PC-3 (cell line): ENCODE data around the gene ALPK1. TPM values are rescaled to one million over a fixed set of nuclear protein-coding genes. Genes with fewer than 3 reads are reported as not detected.

Source experiments
- ATAC-seq: fragments of 200-7000 bp; cut with Tn5 transposase; 2 replicates; pipeline ENCODE4 v1.9.1; 2020; ENCODE audit warnings: mild to moderate bottlenecking, moderate library complexity
- Bru-seq: library from RNA; stranded (reverse); fragments of 400-500 nt; gene quantifications from one replicate; lab custom pipeline; 2021; lab: Mats Ljungman, UMichigan
- BruChase-seq, 2 experiments: library from RNA; stranded (reverse); fragments of 400-500 nt; gene quantifications; one replicate each; lab custom pipeline; 2021; lab: Mats Ljungman, UMichigan
- BruUV-seq: library from RNA; stranded (reverse); fragments of 400-500 nt; replicated peaks from 2 replicates; lab custom pipeline; 2021; lab: Mats Ljungman, UMichigan
- CTCF ChIA-PET: fragments of 300-600 bp; sonication (Branson Sonifier 250); formaldehyde crosslinking; loops from one replicate; lab custom pipeline; 2022; ENCODE audit warnings: antibody characterized with exemption; lab: Charles Lee
- POLR2A ChIA-PET: fragments of 300-600 bp; sonication (Branson Sonifier 250); formaldehyde crosslinking; loops from one replicate; lab custom pipeline; 2022; ENCODE audit warnings: antibody characterized with exemption; ENCODE audit not compliant: unreplicated experiment; lab: Charles Lee
- DNase-seq: peaks from one replicate; pipeline ENCODE4 v3.0.0-alpha.2; 2015
- H2AFZ ChIP-seq: fragments of 300-600 bp; sonication (generic); 2 replicates; pipeline ENCODE4 v1.6.0; 2016; ENCODE audit warnings: antibody characterized with exemption, low read length
- H3F3A ChIP-seq: fragments of 300-600 bp; sonication (generic); one replicate; pipeline ENCODE4 v1.6.0; 2017; ENCODE audit warnings: antibody characterized with exemption, low read length, control low read depth, mild to moderate bottlenecking; ENCODE audit not compliant: unreplicated experiment
- H3K27ac ChIP-seq: fragments of 300-600 bp; sonication (generic); 2 replicates; pipeline ENCODE4 v1.5.1; 2016; ENCODE audit warnings: mild to moderate bottlenecking, low read length
- H3K27me3 ChIP-seq: fragments of 300-600 bp; sonication (generic); 2 replicates; pipeline ENCODE4 v1.6.1; 2016; ENCODE audit warnings: low read length, mixed read lengths
- H3K36me3 ChIP-seq: fragments of 300-600 bp; sonication (generic); 2 replicates; pipeline ENCODE4 v1.6.1; 2016; ENCODE audit warnings: low read depth, mixed run types, low read length, mixed read lengths
- H3K4me1 ChIP-seq: fragments of 300-600 bp; sonication (generic); 2 replicates; pipeline ENCODE4 v1.5.1; 2016; ENCODE audit warnings: low read length; ENCODE audit not compliant: insufficient read depth
- H3K4me2 ChIP-seq: fragments of 300-600 bp; sonication (generic); 2 replicates; pipeline ENCODE4 v1.6.0; 2016; ENCODE audit warnings: low read length
- H3K4me3 ChIP-seq: fragments of 300-600 bp; sonication (generic); 2 replicates; pipeline ENCODE4 v1.5.1; 2016; ENCODE audit warnings: mild to moderate bottlenecking, low read length, mixed read lengths
- H3K79me2 ChIP-seq: fragments of 300-600 bp; sonication (generic); 2 replicates; pipeline ENCODE4 v1.6.1; 2017; ENCODE audit warnings: low read length, mixed read lengths
- H3K9ac ChIP-seq: fragments of 300-600 bp; sonication (generic); 2 replicates; pipeline ENCODE4 v1.6.0; 2016; ENCODE audit warnings: mild to moderate bottlenecking, low read length
- H3K9me2 ChIP-seq: fragments of 300-600 bp; sonication (generic); replicated peaks from 2 replicates; pipeline ENCODE4 v1.6.1; 2016; ENCODE audit warnings: mixed run types, low read length, mixed read lengths
- H3K9me3 ChIP-seq: fragments of 300-600 bp; sonication (generic); 2 replicates; pipeline ENCODE4 v1.6.1; 2016; ENCODE audit warnings: low read length, mixed read lengths
- H4K20me1 ChIP-seq: fragments of 300-600 bp; sonication (generic); 2 replicates; pipeline ENCODE4 v1.6.1; 2016; ENCODE audit warnings: low read length, mixed read lengths
- CTCF ChIP-seq: fragments of 300-600 bp; sonication (generic); conservative IDR thresholded peaks from 2 replicates; pipeline ENCODE4 v1.5.1; 2017; ENCODE audit warnings: antibody characterized with exemption, low read depth, mild to moderate bottlenecking, low read length
- EZH2 ChIP-seq: fragments of 300-600 bp; sonication (generic); IDR thresholded peaks from one replicate; pipeline ENCODE4 v1.6.1; 2017; ENCODE audit warnings: antibody characterized with exemption, mild to moderate bottlenecking, low read length; ENCODE audit not compliant: unreplicated experiment
- EZH2phosphoT487 ChIP-seq: fragments of 300-600 bp; sonication (generic); IDR thresholded peaks from 2 replicates; pipeline ENCODE4 v1.6.1; 2018; ENCODE audit warnings: mild to moderate bottlenecking, antibody characterized with exemption, low read length, borderline replicate concordance
- intact Hi-C: fragments of 100-400 bp; cut with micrococcal nuclease; formaldehyde crosslinking; loops from 2 replicates; pipeline ENCODE4 v1.9.0; 2023
- long read RNA-seq: library from polyadenylated mRNA; unstranded; transcript quantifications from one replicate; pipeline ENCODE4 v2.0.0, GENCODE V29; 2021; ENCODE audit not compliant: unreplicated experiment
- total RNA-seq: library from RNA; depleted of rRNA; stranded (reverse); fragments of >200 nt; gene quantifications from 2 replicates; pipeline ENCODE4 v1.2.3, GENCODE V29; 2014; rRNA removed

Gene ALPK1
- total RNA-seq = 4.2 and 4.3 TPM in 2 replicates
- percentile 50 among the genes with signal in this experiment for Bru-seq, nascent RNA
- percentile 46 among the genes with signal in this experiment for BruChase-seq, experiment 1, labeled RNA remaining after a 6-hour chase
- BruChase-seq, experiment 2, labeled RNA remaining after a 2-hour chase = percentile 51 among the genes with signal in this experiment
- long read RNA-seq, full-length matches to known transcripts = 2 of 7 reads
- long read RNA-seq, partial matches to known transcripts = 2 of 7 reads
- long read RNA-seq, other reads (novel, unspliced or antisense) = 3 of 7 reads

GRCh38 chr4:112296949-112297880 is at the start of gene ALPK1:
TSS of gene ALPK1 (plus strand) at chr4:112297369.
- CTCF ChIA-PET = interaction anchor here (0.7 to 1.1 kb wide), 3 partner anchors 24 to 466 kb away, joined by 3 to 4 read pairs (median 3); no protein-coding TSS in a partner anchor
- BruUV-seq = no TSS peak

GRCh38 chr4:112251019-112251643 is 46.0 kb upstream of the ALPK1 start:
- H4K20me1 ChIP-seq = no peaks in the 10 kb centered on the region
- intact Hi-C loops = no loop called here
- no peak overlapping the region for H2AFZ ChIP-seq
- TF ChIP-seq CTCF (no peak), EZH2phosphoT487 (no peak), EZH2 (no peak)
- H3K27ac ChIP-seq = no peak overlapping the region
- ChIA-PET CTCF (no interaction called here), POLR2A (no interaction called here)
- H3F3A ChIP-seq = no peaks in the 10 kb centered on the region
- no peaks in the 10 kb centered on the region for H3K4me1 ChIP-seq
- H3K79me2 ChIP-seq = peaks cover 14% of the 10 kb centered on the region; the same call in 1 of the 2 replicates
- no peak for ATAC-seq
- DNase-seq = no peak
- H3K36me3 ChIP-seq = no peaks in the 10 kb centered on the region
- H3K27me3 ChIP-seq = no peaks in the 10 kb centered on the region
- H3K9ac ChIP-seq = no peak overlapping the region
- no peak overlapping the region for H3K4me3 ChIP-seq
- no peaks in the 10 kb centered on the region for H3K9me3 ChIP-seq
- H3K4me2 ChIP-seq = no peak overlapping the region
- no TSS peak for BruUV-seq
- H3K9me2 ChIP-seq = no peaks in the 10 kb centered on the region

More at GRCh38 chr4:112296949-112297880, at the start of gene ALPK1:
- Histone ChIP-seq H3K27me3 (no peaks in the 10 kb centered on the region), H3K79me2 (no peaks in the 10 kb centered on the region), H3K4me3 (peak within 1 kb of the TSS; percentile 66), H3K36me3 (no peaks in the 10 kb centered on the region), H3K9me2 (no peaks in the 10 kb centered on the region), H3K9ac (peak within 1 kb of the TSS; percentile 50), H4K20me1 (no peaks in the 10 kb centered on the region), H3K9me3 (no peaks in the 10 kb centered on the region), H3K4me2 (peak within 1 kb of the TSS; percentile 84), H3F3A (no peaks in the 10 kb centered on the region), H3K4me1 (peaks cover 4% of the 10 kb centered on the region), H2AFZ (peak within 1 kb of the TSS; percentile 75), H3K27ac (peak within 1 kb of the TSS; percentile 43; the same call in 1 of the 2 replicates)
- POLR2A ChIA-PET = interaction anchor here (0.6 to 0.7 kb wide), 2 partner anchors 198 to 293 kb away, joined by 7 to 9 read pairs; no protein-coding TSS in a partner anchor
- DNase-seq (peak; percentile 72), ATAC-seq (peak; percentile 99)
- TF ChIP-seq CTCF (no peak), EZH2phosphoT487 (no peak)
- intact Hi-C loops = no loop called here
